IMR-90 (cell line): ENCODE data around the gene TMEM14A. TPM values are rescaled to one million over a fixed set of nuclear protein-coding genes. Genes with fewer than 3 reads are reported as not detected.

ENCODE experiments used
- ATAC-seq: fragments of 200-7000 bp; cut with Tn5 transposase; 2 replicates; pipeline ENCODE4 v1.9.1; 2020; ENCODE audit warnings: low read depth, mild to moderate bottlenecking, moderate library complexity
- BruUV-seq: library from RNA; stranded (reverse); fragments of 400-500 nt; replicated peaks from 2 replicates; lab custom pipeline; 2021; lab: Mats Ljungman, UMichigan
- CTCF ChIA-PET: fragments of 300-600 bp; formaldehyde crosslinking; extraction: SDS; loops from one replicate; lab custom pipeline; 2021; ENCODE audit warnings: antibody characterized with exemption; lab: Yijun Ruan, JAX
- POLR2A ChIA-PET: fragments of 300-600 bp; sonication (Branson Sonifier 250); formaldehyde crosslinking; loops from one replicate; lab custom pipeline; 2022; ENCODE audit warnings: antibody characterized with exemption; ENCODE audit not compliant: unreplicated experiment; lab: Charles Lee
- DNase-seq: peaks from one replicate; pipeline ENCODE4 v3.0.0; 2013
- H2AFZ ChIP-seq: replicated peaks from 2 replicates; pipeline ENCODE3; 2013; ENCODE audit warnings: low read length, mild to moderate bottlenecking; ENCODE audit not compliant: poor library complexity
- H2AK5ac ChIP-seq: 2 replicates; pipeline ENCODE4 v1.6.1; 2013; ENCODE audit warnings: low read depth, low read length, inconsistent platforms
- H2AK9ac ChIP-seq: replicated peaks from 2 replicates; pipeline ENCODE3; 2013; ENCODE audit warnings: mild to moderate bottlenecking, low read depth, low read length, moderate library complexity; ENCODE audit not compliant: poor library complexity
- H2BK120ac ChIP-seq: 2 replicates; pipeline ENCODE4 v1.6.1; 2013; ENCODE audit warnings: low read depth, low read length, inconsistent platforms
- H2BK15ac ChIP-seq: 3 replicates; pipeline ENCODE4 v1.6.1; 2013; ENCODE audit warnings: low read depth, low read length, inconsistent platforms
- H2BK20ac ChIP-seq: 2 replicates; pipeline ENCODE4 v1.6.1; 2013; ENCODE audit warnings: low read depth, mild to moderate bottlenecking, inconsistent platforms, low read length, moderate library complexity
- H2BK5ac ChIP-seq: 2 replicates; pipeline ENCODE4 v1.6.1; 2013; ENCODE audit warnings: mild to moderate bottlenecking, low read depth, low read length, inconsistent platforms; ENCODE audit not compliant: poor library complexity, severe bottlenecking
- H3K14ac ChIP-seq: replicated peaks from 2 replicates; pipeline ENCODE4 v1.6.1; 2013; ENCODE audit warnings: low read depth, low read length, inconsistent platforms
- H3K18ac ChIP-seq: 2 replicates; pipeline ENCODE4 v1.6.1; 2013; ENCODE audit warnings: low read depth, low read length, control low read depth
- H3K23ac ChIP-seq: 2 replicates; pipeline ENCODE4 v1.6.1; 2013; ENCODE audit warnings: low read depth, low read length, inconsistent platforms
- H3K27ac ChIP-seq: 2 replicates; pipeline ENCODE4 v1.5.1; 2013; ENCODE audit warnings: mild to moderate bottlenecking, control low read depth, low read length; ENCODE audit not compliant: insufficient read depth
- H3K27me3 ChIP-seq: 2 replicates; pipeline ENCODE4 v1.6.1; 2013; ENCODE audit warnings: low read length; ENCODE audit not compliant: control insufficient read depth, insufficient read depth
- H3K36me3 ChIP-seq: 2 replicates; pipeline ENCODE4 v1.6.1; 2013; ENCODE audit warnings: low read length, mixed read lengths; ENCODE audit not compliant: control insufficient read depth, insufficient read depth
- H3K4ac ChIP-seq: 2 replicates; pipeline ENCODE4 v1.6.1; 2013; ENCODE audit warnings: low read depth, low read length, inconsistent platforms
- H3K4me1 ChIP-seq: 2 replicates; pipeline ENCODE4 v1.6.1; 2013; ENCODE audit warnings: low read length, mixed read lengths; ENCODE audit not compliant: control insufficient read depth, insufficient read depth
- H3K4me2 ChIP-seq: 2 replicates; pipeline ENCODE4 v1.6.1; 2013; ENCODE audit warnings: low read depth, mild to moderate bottlenecking, control low read depth, low read length, moderate library complexity
- H3K4me3 ChIP-seq: 2 replicates; pipeline ENCODE4 v1.5.1; 2013; ENCODE audit warnings: low read depth, mild to moderate bottlenecking, control low read depth, low read length, moderate library complexity; ENCODE audit not compliant: insufficient read depth
- H3K56ac ChIP-seq: 2 replicates; pipeline ENCODE4 v1.6.1; 2013; ENCODE audit warnings: low read length, inconsistent platforms; ENCODE audit not compliant: insufficient read depth; ENCODE audit errors: extremely low read depth
- H3K79me1 ChIP-seq, 2 experiments: 2 replicates each; pipeline ENCODE4 v1.6.1; 2013; ENCODE audit warnings: low read length in 2 of 2, inconsistent platforms in 1 of 2, low read depth in 1 of 2
- H3K9ac ChIP-seq: 2 replicates; pipeline ENCODE4 v1.6.1; 2013; ENCODE audit warnings: low read depth, low read length, control low read depth
- H3K9me1 ChIP-seq: 2 replicates; pipeline ENCODE4 v1.6.1; 2013; ENCODE audit warnings: low read length, inconsistent platforms; ENCODE audit not compliant: insufficient read depth
- H3K9me3 ChIP-seq: 2 replicates; pipeline ENCODE4 v1.6.1; 2013; ENCODE audit warnings: low read length; ENCODE audit not compliant: control insufficient read depth, insufficient read depth
- H4K20me1 ChIP-seq: 2 replicates; pipeline ENCODE4 v1.6.1; 2013; ENCODE audit warnings: low read length, inconsistent platforms; ENCODE audit not compliant: insufficient read depth
- H4K5ac ChIP-seq: 2 replicates; pipeline ENCODE4 v1.6.1; 2013; ENCODE audit warnings: mild to moderate bottlenecking, low read depth, low read length, control low read depth
- H4K8ac ChIP-seq, 2 experiments: 2 replicates each; pipeline ENCODE4 v1.6.1; 2013; ENCODE audit warnings: low read depth in 2 of 2, low read length in 2 of 2, control low read depth in 1 of 2, inconsistent platforms in 1 of 2
- H4K91ac ChIP-seq: 2 replicates; pipeline ENCODE4 v1.6.1; 2013; ENCODE audit warnings: low read depth, low read length, inconsistent platforms; ENCODE audit not compliant: insufficient read depth
- BHLHE40 ChIP-seq: fragments of 150-350 bp; IDR thresholded peaks from 2 replicates; pipeline ENCODE4 v1.6.1; 2016; ENCODE audit warnings: mild to moderate bottlenecking, low read depth, low read length
- CEBPB ChIP-seq: IDR thresholded peaks from 2 replicates; pipeline ENCODE4 v1.6.1; 2012; ENCODE audit warnings: low read depth, low read length, improper control_type of control experiment
- CHD1 ChIP-seq: IDR thresholded peaks from 2 replicates; pipeline ENCODE4 v1.6.1; 2012; ENCODE audit warnings: low read depth, low read length, improper control_type of control experiment
- CTCF ChIP-seq: conservative IDR thresholded peaks from 2 replicates; pipeline ENCODE4 v1.5.1; 2012; ENCODE audit warnings: mild to moderate bottlenecking, low read depth, low read length, improper control_type of control experiment
- ELK1 ChIP-seq: fragments of 150-350 bp; IDR thresholded peaks from 2 replicates; pipeline ENCODE4 v1.6.1; 2016; ENCODE audit warnings: low read depth, mild to moderate bottlenecking, low read length, moderate library complexity, borderline replicate concordance
- FOS ChIP-seq: fragments of 150-350 bp; IDR thresholded peaks from 2 replicates; pipeline ENCODE4 v1.6.1; 2016; ENCODE audit warnings: low read depth, low read length
- MAFK ChIP-seq: IDR thresholded peaks from 2 replicates; pipeline ENCODE4 v1.6.1; 2012; ENCODE audit warnings: low read depth, low read length, improper control_type of control experiment
- MAZ ChIP-seq: IDR thresholded peaks from 2 replicates; pipeline ENCODE4 v1.6.1; 2012; ENCODE audit warnings: low read depth, mild to moderate bottlenecking, low read length, improper control_type of control experiment, moderate library complexity, borderline replicate concordance
- MXI1 ChIP-seq: IDR thresholded peaks from 2 replicates; pipeline ENCODE4 v1.6.1; 2012; ENCODE audit warnings: low read depth, mild to moderate bottlenecking, low read length, moderate library complexity, borderline replicate concordance
- NFE2L2 ChIP-seq: fragments of 150-350 bp; IDR thresholded peaks from 2 replicates; pipeline ENCODE4 v1.6.1; 2016; ENCODE audit warnings: low read depth, mild to moderate bottlenecking, low read length
- POLR2A ChIP-seq: IDR thresholded peaks from 2 replicates; pipeline ENCODE4 v1.6.1; 2012; ENCODE audit warnings: mild to moderate bottlenecking, low read depth, low read length
- RAD21 ChIP-seq: IDR thresholded peaks from 2 replicates; pipeline ENCODE4 v1.6.1; 2012; ENCODE audit warnings: low read length, improper control_type of control experiment
- RCOR1 ChIP-seq: IDR thresholded peaks from 2 replicates; pipeline ENCODE4 v1.6.1; 2012; ENCODE audit warnings: mild to moderate bottlenecking, low read length, improper control_type of control experiment; ENCODE audit not compliant: insufficient replicate concordance
- RFX5 ChIP-seq: IDR thresholded peaks from 2 replicates; pipeline ENCODE4 v1.8.0; 2012; ENCODE audit warnings: low read depth, mild to moderate bottlenecking, low read length, moderate library complexity
- SMC3 ChIP-seq: fragments of 150-350 bp; IDR thresholded peaks from 2 replicates; pipeline ENCODE4 v1.6.1; 2016; ENCODE audit warnings: low read depth, mild to moderate bottlenecking, antibody characterized with exemption, low read length, moderate library complexity
- USF2 ChIP-seq: fragments of 150-350 bp; IDR thresholded peaks from 2 replicates; pipeline ENCODE4 v1.6.1; 2017; ENCODE audit warnings: mild to moderate bottlenecking, antibody characterized with exemption, low read length, low read depth
- WGBS, 2 experiments: methylation state at CpG; one replicate each; pipeline versions ENCODE4 v1.1.5 to v1.1.7; 2013; ENCODE audit warnings: missing lambda C conversion rate in 2 of 2; ENCODE audit not compliant: insufficient read length in 1 of 2; ENCODE audit errors: extremely low coverage in 2 of 2; 5-methylcytosine and 5-hydroxymethylcytosine counted together
- dilution Hi-C: fragments of 300-500 bp; cut with HindIII; formaldehyde crosslinking; loops from one replicate; pipeline ENCODE4 v1.14.3; 2018; ENCODE audit warnings: low sequenced_read_pairs; ENCODE audit not compliant: unreplicated experiment
- in situ Hi-C: fragments of 300-500 bp; cut with MboI; formaldehyde crosslinking; loops from 3 replicates; pipeline ENCODE4 v1.14.3; 2019; ENCODE audit warnings: low sequenced_read_pairs, inconsistent platforms, mixed read lengths
- intact Hi-C: fragments of 100-400 bp; cut with micrococcal nuclease; formaldehyde crosslinking; loops from 2 replicates; pipeline ENCODE4 v1.10.0; 2022
- polyA plus RNA-seq, 3 experiments: library from polyadenylated mRNA; depleted of rRNA; stranded (reverse); fragments of >200 nt; gene quantifications; 2 replicates each; pipeline ENCODE4 v1.2.3, GENCODE V29; 2012; ENCODE audit warnings: low replicate concordance in 1 of 3
- total RNA-seq: library from RNA; depleted of rRNA; stranded (reverse); fragments of >200 nt; gene quantifications from 2 replicates; pipeline ENCODE4 v1.2.3, GENCODE V29; 2012

TMEM14A gene
- total and polyA plus RNA-seq, 2 of the 4 experiments (the other 2 are of a cell fraction): 18.5 to 25.1 TPM

GRCh38 chr6:52654592-52654991 is 16.3 kb upstream of the TMEM14A start:
- H2AFZ ChIP-seq: no peak overlapping the region
- dilution Hi-C loops: loop anchor here (25.0 kb wide), 1 partner anchor 242 kb away; the partner anchor contains the start of gene EFHC1
- H3K27ac ChIP-seq: no peak overlapping the region
- no peak overlapping the region for H2BK5ac ChIP-seq
- H2BK20ac ChIP-seq: no peak overlapping the region
- no peak overlapping the region for H4K8ac ChIP-seq
- no peaks in the 10 kb centered on the region for H3K36me3 ChIP-seq
- no peaks in the 10 kb centered on the region; the same call in 1 of the 2 replicates for H3K4me1 ChIP-seq
- no peaks in the 10 kb centered on the region for H4K20me1 ChIP-seq
- H2BK120ac ChIP-seq: no peak overlapping the region
- no peak overlapping the region for H3K4ac ChIP-seq
- H3K9ac ChIP-seq: no peak overlapping the region
- H4K91ac ChIP-seq: no peak overlapping the region
- no peak overlapping the region for H3K4me3 ChIP-seq
- H3K9me1 ChIP-seq: peaks cover 3% of the 10 kb centered on the region; the same call in 1 of the 2 replicates
- in situ Hi-C loops: loop anchor here (5.0 kb wide), 1 partner anchor 77 kb away; the partner anchor contains the start of gene TRAM2
- ChIA-PET POLR2A (no interaction called here), CTCF (no interaction called here)
- H3K4me2 ChIP-seq: no peak overlapping the region
- BruUV-seq: no TSS peak
- H3K56ac ChIP-seq: no peak overlapping the region
- H3K23ac ChIP-seq: no peak overlapping the region
- no peak overlapping the region for H2AK9ac ChIP-seq
- TF ChIP-seq POLR2A (no peak), USF2 (no peak), CHD1 (no peak), MXI1 (no peak), ELK1 (no peak), CEBPB (no peak), FOS (no peak), SMC3 (no peak), MAZ (no peak), MAFK (no peak), BHLHE40 (no peak), RAD21 (no peak), RCOR1 (no peak), CTCF (no peak), RFX5 (no peak), NFE2L2 (no peak)
- no peak overlapping the region for H2AK5ac ChIP-seq
- no peaks in the 10 kb centered on the region for H3K79me1 ChIP-seq
- ATAC-seq (no peak), DNase-seq (no peak)
- H3K9me3 ChIP-seq: no peaks in the 10 kb centered on the region
- intact Hi-C loops: no loop called here
- H3K27me3 ChIP-seq: no peaks in the 10 kb centered on the region; the same call in 1 of the 2 replicates
- no peak overlapping the region for H4K5ac ChIP-seq
- no peak overlapping the region for H3K14ac ChIP-seq
- WGBS, 2 experiments: no CpG with 5 or more reads among the region's 4 CpGs
- H2BK15ac ChIP-seq: no peak overlapping the region
- H3K18ac ChIP-seq: no peak overlapping the region
